NCI-H510A (cell line): ENCODE results near the gene SLC2A10.
A peak's percentile ranks its signal among the peaks of the same experiment; 100 is the strongest.

Experiments used
- DNase-seq: peaks from one replicate; lab custom pipeline; 2025; lab: John Stamatoyannopoulos, UW

Gene SLC2A10

GRCh38 chr20:46682063-46682821 is 27.2 kb upstream of the SLC2A10 start:
- no peak for DNase-seq

GRCh38 chr20:46683011-46683667 is 26.3 kb upstream of the SLC2A10 start:
- no peak for DNase-seq

GRCh38 chr20:46683668-46683938 is 25.8 kb upstream of the SLC2A10 start:
- DNase-seq: no peak

- peak; percentile 79 for DNase-seq
Observed at GRCh38 chr20:46683939-46684750, 25.3 kb upstream of the SLC2A10 start.

GRCh38 chr20:46688151-46689081 is 21.0 kb upstream of the SLC2A10 start:
- DNase-seq: no peak

GRCh38 chr20:46689082-46689753 is 20.2 kb upstream of the SLC2A10 start, which contains the start of gene TP53RK:
Gene TP53RK (minus strand): TSS chr20:46689444. CDS start chr20:46689414, 30 bp downstream.
- DNase-seq: peak; percentile 77

GRCh38 chr20:46689754-46690085 is 19.7 kb upstream of the SLC2A10 start:
- DNase-seq: no peak

- DNase-seq: no peak
Observed at GRCh38 chr20:46690219-46691106, 19.0 kb upstream of the SLC2A10 start.

GRCh38 chr20:46691196-46691595 is 18.3 kb upstream of the SLC2A10 start:
- no peak for DNase-seq

GRCh38 chr20:46694484-46694883 is 15.0 kb upstream of the SLC2A10 start:
- DNase-seq: no peak

- DNase-seq: no peak
Observed at GRCh38 chr20:46695892-46696291, 13.6 kb upstream of the SLC2A10 start.

- DNase-seq: no peak
Observed at GRCh38 chr20:46696791-46697279, 12.6 kb upstream of the SLC2A10 start.

GRCh38 chr20:46698788-46699187 is 10.7 kb upstream of the SLC2A10 start:
- DNase-seq: no peak

- DNase-seq: no peak
Observed at GRCh38 chr20:46699651-46700359, 9.6 kb upstream of the SLC2A10 start.

GRCh38 chr20:46700481-46700880 is 9.0 kb upstream of the SLC2A10 start:
- DNase-seq: no peak

- no peak for DNase-seq
Observed at GRCh38 chr20:46701057-46701456, 8.4 kb upstream of the SLC2A10 start.

- DNase-seq: no peak
Observed at GRCh38 chr20:46701556-46701955, 7.9 kb upstream of the SLC2A10 start.

- no peak for DNase-seq
Observed at GRCh38 chr20:46701986-46702385, 7.5 kb upstream of the SLC2A10 start.

- DNase-seq: no peak
Observed at GRCh38 chr20:46702447-46703203, 6.8 kb upstream of the SLC2A10 start.
